HG03558 (cell line): ENCODE measurements around the gene SEBOX.

Experiments used
- ATAC-seq: cut with Tn5 transposase; IDR thresholded peaks from one replicate; pipeline ENCODE4 v1.9.1; 2021; ENCODE audit warnings: moderate number of reproducible peaks; ENCODE audit not compliant: unreplicated experiment; ENCODE audit errors: extremely low read depth

The SEBOX gene

DNA sequence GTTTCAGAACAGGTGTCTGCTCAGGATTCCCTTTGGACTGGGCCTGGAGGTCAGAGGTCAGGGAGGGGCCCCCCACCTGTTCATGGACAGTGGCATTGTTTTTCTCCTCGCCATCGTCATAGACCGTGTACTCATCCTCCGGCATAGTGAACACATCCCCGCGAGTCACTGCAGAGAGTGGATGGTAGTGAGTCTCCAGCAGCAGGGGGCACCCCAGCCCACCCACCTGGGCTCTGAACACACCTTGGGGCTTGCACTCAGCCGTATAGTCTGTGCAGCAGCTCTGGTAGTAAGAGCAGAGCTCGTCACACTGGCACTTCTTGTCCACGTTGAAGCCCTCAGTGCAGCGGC lies 4.7 kb upstream of the SEBOX start:
- ATAC-seq: no peak

DNA sequence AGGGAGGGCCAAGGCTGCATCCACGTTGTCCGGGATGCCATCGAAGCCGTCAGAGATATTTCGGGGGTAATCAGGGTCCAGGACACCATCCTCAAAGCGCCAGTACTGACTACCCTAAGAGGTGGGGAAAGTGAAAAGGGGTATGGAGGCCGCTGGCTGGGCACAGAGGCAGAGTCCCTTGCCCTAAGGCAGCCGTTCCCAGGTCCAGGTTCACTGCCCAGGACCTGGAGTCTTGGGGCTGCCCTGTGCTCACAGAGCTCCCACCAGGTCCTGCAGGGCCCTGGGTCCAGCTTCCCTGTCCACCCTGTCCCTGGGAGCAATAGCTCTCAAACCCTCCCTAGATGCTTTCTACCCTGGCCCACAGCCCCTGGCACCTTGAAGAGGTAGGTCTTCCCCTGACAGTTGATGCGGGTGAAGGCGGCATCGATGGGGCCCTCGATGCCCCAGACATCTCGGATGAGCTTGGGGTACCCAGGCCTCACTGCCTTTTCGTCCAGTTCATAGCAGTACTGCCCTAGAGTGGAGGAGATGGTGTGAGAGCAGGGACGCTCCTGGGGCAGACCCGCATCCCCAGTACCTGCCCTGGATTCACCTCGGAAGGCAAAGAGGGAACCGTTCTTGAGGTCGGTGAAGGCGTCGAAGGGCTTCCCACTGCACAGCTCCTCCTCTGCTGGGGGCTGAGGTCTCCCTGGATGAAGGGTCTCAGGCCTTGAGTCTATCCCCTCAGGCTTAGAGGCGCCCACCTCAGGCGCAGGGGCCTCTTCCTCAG lies 4.1 kb upstream of the SEBOX start:
- ATAC-seq: no peak

DNA sequence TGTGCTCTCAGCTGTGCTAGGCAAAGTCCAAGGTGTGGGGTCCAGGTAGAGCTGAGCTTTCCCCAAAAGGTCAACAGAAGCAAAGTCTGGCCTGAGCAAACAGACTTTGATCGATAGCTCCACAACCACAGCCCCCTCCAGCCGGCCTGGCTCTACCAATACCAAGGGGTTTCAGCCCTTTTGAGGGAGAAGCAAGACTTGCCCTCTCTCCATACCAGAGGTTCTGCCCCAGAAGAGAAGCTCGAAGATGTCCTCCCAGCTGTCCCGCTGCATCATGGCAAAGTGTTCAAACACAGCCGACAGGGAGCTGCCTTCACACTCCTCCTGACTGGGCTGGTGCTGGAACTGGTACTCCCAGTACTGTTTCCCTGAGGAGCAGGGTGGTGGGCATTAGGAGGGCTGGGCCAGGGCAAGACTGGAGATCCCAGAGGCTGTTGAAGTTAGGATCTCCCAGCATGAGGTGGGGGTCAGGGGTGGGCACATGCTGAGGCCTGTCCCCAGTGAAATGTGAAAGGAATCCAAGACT lies 3.4 kb upstream of the SEBOX start:
- no peak for ATAC-seq

DNA sequence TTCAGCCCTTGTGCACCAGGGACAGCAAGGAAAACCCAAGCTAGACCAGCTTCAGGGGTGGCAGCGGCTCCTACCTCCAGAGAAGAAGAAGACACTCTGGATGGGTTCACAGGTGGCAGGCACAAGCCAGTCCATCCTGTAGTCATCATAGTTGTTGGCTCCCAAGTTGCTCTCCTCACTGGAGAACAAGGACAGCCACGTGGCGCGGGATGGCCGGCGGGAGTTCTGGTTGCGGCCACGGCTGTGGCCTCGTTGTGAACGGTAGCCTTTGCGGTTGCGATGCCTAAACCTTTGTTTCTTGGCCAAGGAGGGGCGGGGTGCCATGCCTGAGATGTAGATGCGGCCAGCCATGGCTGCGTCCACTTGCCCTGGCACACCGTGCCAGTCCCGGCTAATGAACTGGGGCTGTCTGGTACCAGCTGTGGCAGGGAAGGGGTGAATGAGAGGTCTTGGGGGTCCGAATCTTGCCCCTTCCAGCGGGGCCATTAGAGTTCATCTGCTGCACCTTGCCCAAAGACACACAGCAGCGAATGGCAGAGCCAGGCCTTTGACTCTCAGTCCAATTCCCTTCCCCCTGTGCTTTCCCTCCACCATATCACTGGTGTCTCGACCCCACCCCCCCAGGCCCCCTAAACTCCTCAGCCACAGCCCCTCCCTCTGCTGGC lies 2.8 kb upstream of the SEBOX start:
- ATAC-seq: no peak

DNA sequence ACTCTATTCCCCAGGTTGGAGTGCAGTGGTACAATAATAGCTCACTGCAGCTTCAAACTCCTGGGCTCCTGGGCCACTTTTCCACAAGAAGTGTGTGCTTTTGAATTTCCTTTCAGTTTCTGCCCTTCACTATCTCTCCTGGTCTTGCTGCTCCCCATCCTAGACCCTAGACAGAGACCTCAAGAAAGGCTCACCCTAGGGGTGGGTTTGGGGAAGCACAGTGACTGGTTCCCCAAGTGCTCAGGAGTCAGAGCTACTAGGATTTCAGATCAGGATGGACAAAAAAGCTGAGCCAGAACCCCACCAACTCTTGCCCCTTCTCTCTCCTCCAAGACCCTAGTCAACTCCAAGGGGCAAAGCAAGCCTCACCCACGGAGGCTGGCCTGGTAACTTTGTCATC lies 1.6 kb upstream of the SEBOX start:
- ATAC-seq: no peak

DNA sequence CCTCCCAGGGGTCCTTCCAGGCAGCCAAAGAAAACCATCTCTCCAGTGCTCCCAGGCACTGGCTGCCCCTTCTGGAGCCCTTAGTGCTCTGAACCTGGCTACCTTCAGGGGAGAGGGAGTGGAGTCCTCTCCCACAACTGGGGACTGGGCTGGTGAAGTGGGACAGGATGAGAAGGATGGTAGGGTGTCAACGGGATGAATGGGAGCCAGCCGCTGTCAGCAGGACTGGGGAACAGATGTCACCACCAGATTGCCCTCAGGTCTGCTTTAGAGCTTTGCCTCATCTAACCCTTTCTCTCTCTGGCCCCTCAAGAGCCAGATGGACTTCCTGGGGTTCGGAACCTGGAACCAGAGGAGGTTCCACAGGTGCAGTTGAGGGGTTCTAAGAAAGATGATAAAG lies 488 bp upstream of the SEBOX start:
- no peak for ATAC-seq

DNA sequence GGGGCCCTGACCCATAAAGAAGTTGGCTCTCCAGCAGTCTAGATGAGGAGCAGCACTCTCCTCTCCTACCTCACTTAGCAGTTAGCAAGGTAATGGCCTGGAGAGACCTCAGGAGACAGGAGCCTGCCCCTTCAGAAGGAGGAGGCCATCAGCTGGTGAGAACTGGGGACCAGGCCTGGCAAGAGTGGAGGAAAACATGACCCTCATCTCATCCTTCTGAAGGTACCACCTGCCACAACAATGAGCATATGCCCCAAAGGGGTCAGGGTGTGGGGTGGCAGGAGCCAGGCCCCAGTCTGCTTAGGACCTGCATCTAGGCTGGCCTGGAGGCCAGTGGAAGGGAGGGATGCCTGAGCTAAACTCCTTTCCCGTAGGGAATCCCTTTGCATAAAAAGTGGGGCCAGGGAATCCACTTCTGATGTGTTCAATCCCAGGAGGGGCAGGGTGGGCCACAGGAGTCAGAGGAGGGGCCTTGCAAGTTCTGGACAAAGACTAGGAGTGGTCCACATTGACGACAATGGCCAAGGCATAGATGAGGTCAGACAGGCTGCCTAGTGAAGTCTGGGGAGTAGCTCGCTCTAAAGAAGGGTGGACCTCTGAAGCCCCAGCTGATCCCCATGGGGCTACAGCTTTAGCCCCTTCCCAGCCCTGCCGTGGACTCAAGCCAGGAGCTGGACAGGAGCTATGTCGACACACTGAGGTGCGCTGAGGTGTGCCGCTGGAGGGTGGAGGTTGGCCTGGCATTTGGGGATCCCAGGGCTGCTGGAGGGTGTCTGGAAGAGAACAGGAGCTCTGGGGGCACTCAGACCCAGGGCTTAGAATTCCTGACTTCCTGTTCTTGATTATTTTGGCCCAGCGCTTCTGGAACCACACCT lies 986 bp downstream of the SEBOX start:
- no peak for ATAC-seq

DNA sequence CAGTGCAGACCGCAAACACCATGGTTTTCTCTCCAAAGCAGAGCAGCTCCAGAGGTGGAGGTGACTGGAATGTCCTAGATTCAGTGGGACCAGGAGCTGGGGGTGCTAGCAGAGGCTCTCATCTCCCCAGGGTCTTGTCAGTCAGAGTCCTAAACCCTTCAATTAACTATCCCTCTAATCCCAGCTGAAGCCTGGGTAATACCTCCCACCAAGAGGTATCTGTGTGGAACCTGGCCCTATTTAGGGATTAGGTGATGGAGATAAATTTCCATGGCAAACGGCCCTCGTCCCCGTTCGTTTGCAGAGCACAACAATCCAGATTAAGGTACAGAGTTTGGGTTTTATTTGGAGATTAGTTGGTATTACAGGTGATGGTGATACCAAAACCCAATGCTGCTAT lies 1.8 kb downstream of the SEBOX start:
- no peak for ATAC-seq

DNA sequence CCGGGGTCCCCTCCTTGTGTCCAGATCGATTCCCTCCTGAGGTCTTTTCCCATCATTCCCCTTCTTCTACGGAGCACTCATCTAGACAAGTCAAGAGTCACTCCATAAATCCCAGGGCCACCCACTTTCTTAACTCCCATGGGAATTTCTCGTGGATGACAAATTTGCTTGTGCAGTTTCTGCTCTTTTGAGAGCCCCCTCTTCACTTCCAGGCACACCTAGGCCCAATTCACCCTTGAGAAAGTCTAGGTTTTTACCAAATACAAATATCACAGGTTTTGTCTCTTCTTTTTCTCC lies 7.2 kb downstream of the SEBOX start:
- no peak for ATAC-seq

DNA sequence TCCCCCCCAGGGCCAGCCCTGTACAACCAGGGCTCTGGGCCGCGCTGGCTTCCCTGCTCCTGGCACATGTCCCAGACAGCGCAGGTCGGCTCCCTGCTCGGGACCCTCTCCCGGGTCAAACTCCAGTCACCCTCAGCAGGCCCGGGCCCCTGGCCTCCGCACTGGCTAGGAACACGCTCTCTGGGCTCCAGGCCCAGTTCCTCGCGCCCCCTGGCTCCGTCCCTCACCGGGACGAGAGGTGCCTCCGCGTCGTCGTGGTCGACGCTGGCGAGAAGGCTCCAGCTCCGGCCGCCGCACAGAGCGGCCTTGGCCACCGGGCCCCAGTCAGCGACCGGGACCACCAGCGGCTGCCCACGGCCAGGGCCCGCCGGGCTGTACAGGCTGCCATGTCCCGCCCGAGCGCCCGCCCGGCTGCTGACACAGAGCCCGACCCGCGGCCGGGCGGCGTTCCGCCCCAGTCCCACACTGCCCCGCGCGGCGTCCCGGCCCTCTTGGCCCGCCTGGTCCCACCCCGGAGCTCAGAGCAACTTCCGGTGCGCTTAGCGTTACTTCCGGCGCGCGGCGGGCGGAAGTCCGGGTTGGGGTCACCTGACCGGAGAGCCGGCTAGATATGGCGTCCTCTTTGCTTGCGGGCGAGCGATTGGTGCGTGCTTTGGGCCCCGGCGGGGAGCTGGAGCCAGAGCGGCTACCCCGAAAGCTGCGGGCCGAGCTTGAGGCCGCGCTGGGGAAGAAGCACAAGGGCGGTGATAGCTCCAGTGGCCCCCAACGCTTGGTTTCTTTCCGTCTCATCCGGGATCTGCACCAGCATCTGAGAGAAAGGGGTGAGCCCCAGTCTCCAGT lies 7.7 kb downstream of the SEBOX start, which contains the start of gene POLDIP2:
Gene POLDIP2 (minus strand): TSS at position 467 of the 840 bp plus-strand sequence. CDS start 79 bp downstream, at position 388.
- peak; percentile 68 for ATAC-seq

DNA sequence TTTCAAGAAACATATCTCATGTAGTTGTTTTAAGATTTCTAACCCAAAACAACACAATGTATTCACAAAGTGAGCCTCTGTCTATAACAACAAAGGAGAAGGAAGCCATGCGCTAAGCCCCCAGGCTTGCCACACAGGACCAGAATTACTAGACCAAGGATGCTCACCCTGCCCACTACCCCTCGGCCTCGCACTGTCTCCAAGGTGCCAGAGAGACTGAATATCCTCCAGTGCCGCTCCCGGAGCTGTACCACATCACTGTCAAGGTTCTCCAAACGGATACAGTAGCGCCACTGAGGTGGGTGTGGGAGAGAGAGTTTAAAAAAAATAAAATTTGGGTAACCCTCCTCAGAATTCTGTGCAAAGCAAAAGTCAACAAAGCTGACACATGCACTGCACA lies 14.7 kb downstream of the SEBOX start:
- ATAC-seq: no peak

DNA sequence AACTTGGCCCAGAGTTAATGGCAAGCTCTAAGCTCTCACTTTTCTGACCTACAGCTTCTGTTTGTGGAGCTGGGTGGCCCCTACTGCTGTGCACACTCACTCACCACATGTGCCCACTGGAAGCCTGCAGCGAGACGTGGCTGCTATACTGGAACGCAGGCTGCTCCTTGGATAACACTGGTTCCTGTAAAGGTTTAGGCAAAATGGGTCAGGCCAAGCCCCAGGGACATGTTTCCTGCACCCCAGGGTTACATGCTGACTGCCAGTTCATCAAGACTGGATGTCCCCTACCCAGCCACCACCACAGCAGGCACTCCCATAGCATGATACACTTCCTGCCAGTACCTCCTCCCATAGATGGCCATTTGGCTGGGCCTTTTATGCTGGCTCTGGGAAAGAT lies 16.0 kb downstream of the SEBOX start:
- no peak for ATAC-seq

DNA sequence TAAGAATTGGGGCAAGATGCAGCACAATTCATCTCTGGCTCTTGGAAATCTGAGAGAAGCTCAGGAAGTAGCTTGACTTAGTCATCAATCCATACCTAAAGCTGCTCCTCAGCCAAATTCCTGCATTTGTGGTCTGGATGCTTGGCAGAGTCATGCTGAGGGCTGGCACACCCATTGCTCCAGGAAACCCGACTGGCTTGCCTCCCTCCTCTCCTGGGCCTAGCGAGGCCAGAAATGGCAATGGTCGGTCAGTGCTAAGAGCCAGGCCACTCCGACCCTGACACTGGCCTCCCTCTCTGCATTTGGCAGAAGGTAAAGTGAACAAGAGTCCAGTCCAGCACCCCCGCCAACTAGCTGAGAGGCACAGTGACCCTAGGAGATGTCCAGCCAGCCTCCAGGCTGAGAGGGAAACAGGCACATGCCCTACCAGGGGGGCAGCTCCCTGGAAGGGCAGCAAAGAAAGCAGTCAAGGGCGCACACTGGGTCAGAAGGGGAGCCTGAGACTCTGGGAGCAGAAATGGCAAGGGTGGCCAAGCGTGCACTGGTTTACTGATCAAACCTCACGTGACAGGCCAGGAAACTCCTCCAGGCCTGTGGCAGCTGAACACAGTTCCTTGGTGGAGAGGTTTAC lies 17.6 kb downstream of the SEBOX start:
- no peak for ATAC-seq

DNA sequence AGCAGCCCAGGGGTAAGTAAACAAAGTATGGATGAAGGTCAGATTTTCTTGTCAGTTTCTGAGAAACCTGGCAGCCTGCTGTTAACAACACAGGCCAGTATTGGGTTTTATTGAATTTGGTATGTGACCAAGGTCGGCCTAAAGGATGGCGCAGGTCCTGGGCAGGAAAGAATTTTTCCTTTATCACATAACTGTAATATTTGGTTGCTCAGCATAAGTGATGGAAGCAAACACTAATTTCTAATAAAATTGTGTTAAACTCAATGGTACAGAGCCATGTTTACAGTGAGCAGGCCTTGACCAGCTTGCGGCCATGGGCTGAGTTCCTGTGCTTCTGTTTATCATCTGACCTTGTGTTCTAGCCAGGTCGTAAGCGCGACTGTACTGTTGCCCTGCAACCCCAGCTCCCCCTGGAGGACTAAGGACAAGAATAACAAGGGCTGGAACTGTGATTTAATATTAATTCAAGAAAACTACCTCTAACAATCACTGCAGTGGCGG lies 18.2 kb downstream of the SEBOX start:
- no peak for ATAC-seq

DNA sequence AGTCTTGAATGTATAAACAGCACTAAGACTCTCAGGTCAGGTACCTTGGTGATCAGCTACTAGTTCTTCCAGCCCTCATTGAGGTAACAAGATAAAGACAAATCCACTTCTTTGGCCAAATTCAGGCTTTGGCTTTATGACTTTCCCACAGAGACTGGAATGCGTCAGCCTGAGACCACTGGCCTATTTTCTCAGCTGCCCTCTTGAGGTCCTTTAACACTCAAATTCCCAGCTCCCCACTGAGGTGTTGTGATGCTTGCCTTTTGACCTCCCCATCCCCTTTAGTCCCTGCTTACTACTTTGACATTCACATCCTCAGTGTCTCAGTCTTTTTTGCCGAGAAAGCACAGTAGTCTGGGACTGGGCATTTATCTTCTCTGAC lies 18.8 kb downstream of the SEBOX start:
- ATAC-seq: no peak

DNA sequence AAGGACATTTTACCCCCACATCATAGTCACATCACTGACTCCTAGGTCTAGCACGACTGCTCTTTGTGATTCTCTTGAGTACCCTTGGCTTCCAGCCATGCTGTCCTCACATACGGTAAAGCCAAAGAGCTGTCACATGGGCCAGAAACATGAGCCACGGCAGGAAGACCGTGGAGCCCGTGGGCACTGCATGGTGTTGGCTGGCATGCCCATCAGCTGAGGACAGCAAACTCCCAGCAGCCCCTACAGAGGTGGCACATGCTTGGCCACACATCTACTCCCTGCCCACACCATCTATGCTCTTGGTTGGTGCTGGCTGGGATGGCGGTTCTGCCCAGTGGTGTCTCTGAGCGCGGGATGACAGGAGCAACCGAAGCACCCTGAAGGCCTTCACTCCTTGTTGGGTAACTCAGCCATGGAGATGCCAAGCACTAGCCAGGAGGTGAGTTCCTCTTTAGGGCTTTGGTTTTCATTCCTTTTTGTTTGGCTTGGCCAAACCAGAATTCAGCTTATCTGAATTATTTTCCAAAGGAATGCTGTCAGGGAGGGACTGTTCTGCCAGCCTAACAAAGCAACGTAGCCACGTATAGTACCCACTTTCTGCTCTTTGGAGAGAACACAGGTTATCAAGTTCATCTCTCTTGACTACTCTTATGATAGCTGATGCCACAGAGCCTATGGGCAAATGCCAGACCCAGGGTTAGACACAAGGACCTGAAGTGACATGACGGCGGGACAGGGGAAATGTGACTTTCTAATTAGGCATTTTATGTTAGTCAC lies 19.4 kb downstream of the SEBOX start:
- no peak for ATAC-seq

DNA sequence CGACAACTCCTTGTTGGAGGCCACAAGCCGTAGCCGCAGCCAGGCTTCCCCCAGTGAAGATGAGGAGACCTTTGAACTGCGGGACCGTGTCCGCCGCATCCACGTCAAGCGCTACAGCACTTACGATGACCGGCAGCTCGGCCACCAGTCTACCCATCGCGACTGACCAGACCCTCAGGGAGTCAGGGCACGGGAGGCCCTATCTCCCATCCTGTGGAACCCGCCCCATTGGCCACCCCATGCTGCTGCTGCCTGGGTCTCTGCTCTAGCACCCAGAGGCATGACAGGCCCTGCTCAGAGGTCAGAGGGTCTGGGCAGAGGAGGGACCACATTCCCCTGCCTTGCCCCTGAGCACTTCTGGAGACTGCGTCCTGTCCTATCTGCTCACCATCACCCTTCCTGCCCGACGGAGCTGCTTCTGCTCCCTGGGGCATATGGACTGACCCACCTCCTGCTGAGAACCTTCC lies 20.5 kb downstream of the SEBOX start:
- ATAC-seq: no peak

DNA sequence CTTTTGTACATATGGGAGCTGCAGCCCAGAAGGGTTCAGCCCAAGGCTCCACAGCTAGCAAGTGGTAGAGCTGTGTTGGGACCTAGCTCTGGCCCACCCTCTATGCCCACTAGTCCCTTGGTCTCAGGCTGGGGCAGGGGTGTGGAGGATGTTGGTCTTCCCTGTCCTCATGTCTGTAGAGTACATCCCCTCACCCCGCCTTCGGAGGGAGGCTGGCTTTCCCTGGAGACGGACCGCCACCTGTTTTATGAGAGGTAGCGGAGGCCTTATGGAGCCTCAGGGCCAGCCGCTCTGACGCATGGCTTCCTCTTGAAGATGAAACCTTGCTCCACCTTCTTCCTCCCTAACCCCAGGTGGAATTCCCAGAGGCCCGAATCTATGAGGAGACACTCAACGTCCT lies 21.0 kb downstream of the SEBOX start:
- ATAC-seq: no peak

DNA sequence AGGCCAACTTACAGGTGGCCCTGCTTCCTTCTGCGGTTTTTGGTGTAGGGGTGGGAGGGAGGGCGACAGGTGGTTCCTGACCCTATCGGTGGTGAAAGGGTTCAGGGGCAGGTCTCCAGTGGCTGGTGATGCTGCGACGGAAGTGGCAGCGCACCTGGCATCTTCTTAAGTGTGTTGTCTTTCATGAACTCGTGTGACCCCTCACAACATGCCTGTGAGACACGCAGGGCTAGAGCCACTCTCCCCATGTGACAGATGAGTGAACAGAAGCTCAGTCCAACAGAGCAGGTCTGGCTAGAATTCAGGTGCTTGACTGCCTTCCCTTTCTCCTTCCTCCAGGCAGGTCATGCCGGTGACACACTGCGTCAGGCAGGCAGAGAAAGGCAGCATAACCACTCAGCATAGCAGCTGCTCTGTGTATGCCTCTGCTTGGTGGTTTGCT lies 21.5 kb downstream of the SEBOX start:
- ATAC-seq: no peak
